GM23338 (cell line): ENCODE results near the gene AGPAT3. TPM values are rescaled to one million over a fixed set of nuclear protein-coding genes. Genes with fewer than 3 reads are reported as not detected.

Experiments used
- ATAC-seq: fragments of 200-7000 bp; cut with Tn5 transposase; 3 replicates; pipeline ENCODE4 v1.9.1; 2020
- DNase-seq: peaks from one replicate; pipeline ENCODE4 v3.0.0-alpha.2; 2015; ENCODE audit warnings: low spot score
- H2AFZ ChIP-seq: fragments of 200-600 bp; sonication (generic); 2 replicates; pipeline ENCODE4 v1.8.0; 2016; ENCODE audit warnings: antibody characterized with exemption, mild to moderate bottlenecking, moderate library complexity
- H3F3A ChIP-seq: fragments of 200-600 bp; sonication (generic); replicated peaks from 2 replicates; pipeline ENCODE4 v1.8.0; 2017; ENCODE audit warnings: antibody characterized with exemption, mixed run types, low read depth
- H3K27ac ChIP-seq: fragments of 200-600 bp; sonication (generic); 2 replicates; pipeline ENCODE4 v1.6.1; 2016; ENCODE audit warnings: low read depth
- H3K27me3 ChIP-seq: fragments of 200-600 bp; sonication (generic); 2 replicates; pipeline ENCODE4 v1.8.0; 2016; ENCODE audit warnings: mild to moderate bottlenecking, mixed run types, moderate library complexity; ENCODE audit not compliant: insufficient read depth
- H3K36me3 ChIP-seq: fragments of 200-600 bp; sonication (generic); 2 replicates; pipeline ENCODE4 v1.8.0; 2016; ENCODE audit warnings: mild to moderate bottlenecking; ENCODE audit not compliant: insufficient read depth
- H3K4me1 ChIP-seq: fragments of 200-600 bp; sonication (generic); 2 replicates; pipeline ENCODE4 v1.8.0; 2016; ENCODE audit warnings: mild to moderate bottlenecking, moderate library complexity; ENCODE audit not compliant: insufficient read depth
- H3K4me2 ChIP-seq: fragments of 200-600 bp; sonication (generic); 2 replicates; pipeline ENCODE4 v1.7.1; 2017; ENCODE audit warnings: mixed run types
- H3K4me3 ChIP-seq: fragments of 200-600 bp; sonication (generic); 2 replicates; pipeline ENCODE4 v1.6.1; 2016; ENCODE audit warnings: mixed run types
- H3K79me2 ChIP-seq: fragments of 200-600 bp; sonication (generic); replicated peaks from 2 replicates; pipeline ENCODE4 v1.8.0; 2017; ENCODE audit warnings: mild to moderate bottlenecking; ENCODE audit not compliant: insufficient read depth
- H3K9me2 ChIP-seq: fragments of 200-600 bp; sonication (generic); 2 replicates; pipeline ENCODE4 v1.8.0; 2017; ENCODE audit not compliant: insufficient read depth
- H4K20me1 ChIP-seq: fragments of 200-600 bp; sonication (generic); replicated peaks from 2 replicates; pipeline ENCODE4 v1.8.0; 2017; ENCODE audit warnings: mild to moderate bottlenecking; ENCODE audit not compliant: insufficient read depth
- H3K27ac Mint-ChIP-seq: 2 replicates; pipeline ENCODE4 v1.8.0; 2020; ENCODE audit warnings: inconsistent platforms, mild to moderate bottlenecking, moderate library complexity, mixed read lengths
- H3K27me3 Mint-ChIP-seq: 3 replicates; pipeline ENCODE4 v1.8.0; 2022; ENCODE audit warnings: low read depth, mild to moderate bottlenecking, moderate library complexity, mixed read lengths, inconsistent platforms; ENCODE audit not compliant: insufficient read depth, poor library complexity
- H3K36me3 Mint-ChIP-seq: 3 replicates; pipeline ENCODE4 v1.8.0; 2021; ENCODE audit warnings: low read depth, mild to moderate bottlenecking, inconsistent platforms, moderate library complexity, mixed read lengths
- H3K4me1 Mint-ChIP-seq: 3 replicates; pipeline ENCODE4 v1.8.0; 2020; ENCODE audit warnings: mild to moderate bottlenecking, inconsistent platforms, mixed read lengths
- H3K4me3 Mint-ChIP-seq: 3 replicates; pipeline ENCODE4 v1.8.0; 2021; ENCODE audit warnings: moderate library complexity, mild to moderate bottlenecking, inconsistent platforms, mixed read lengths
- H3K9me3 Mint-ChIP-seq: 3 replicates; pipeline ENCODE4 v1.8.0; 2020; ENCODE audit warnings: moderate library complexity, mild to moderate bottlenecking, inconsistent platforms, mixed read lengths
- CREB1 ChIP-seq: fragments of 250-450 bp; sonication (Bioruptor Pico); IDR thresholded peaks from 2 replicates; pipeline ENCODE4 v1.5.0; 2020; ENCODE audit warnings: low read depth, mild to moderate bottlenecking, moderate library complexity
- EZH2 ChIP-seq: fragments of 200-600 bp; sonication (generic); IDR thresholded peaks from one replicate; pipeline ENCODE4 v1.8.0; 2017; ENCODE audit warnings: antibody characterized with exemption, mild to moderate bottlenecking, low read depth; ENCODE audit not compliant: unreplicated experiment
- EZH2phosphoT487 ChIP-seq: fragments of 200-600 bp; sonication (generic); IDR thresholded peaks from one replicate; pipeline ENCODE4 v1.8.1; 2018; ENCODE audit warnings: antibody characterized with exemption; ENCODE audit not compliant: unreplicated experiment
- JUNB ChIP-seq: IDR thresholded peaks from one replicate; pipeline ENCODE4 v1.6.1; 2016; ENCODE audit warnings: antibody characterized with exemption; ENCODE audit not compliant: unreplicated experiment
- NANOG ChIP-seq: IDR thresholded peaks from 2 replicates; pipeline ENCODE4 v1.6.1; 2016; ENCODE audit warnings: antibody characterized with exemption, borderline replicate concordance
- REST ChIP-seq: IDR thresholded peaks from one replicate; pipeline ENCODE4 v1.6.1; 2018; ENCODE audit warnings: antibody characterized with exemption; ENCODE audit not compliant: unreplicated experiment
- STAT1 ChIP-seq: IDR thresholded peaks from one replicate; pipeline ENCODE4 v1.6.1; 2016; ENCODE audit warnings: antibody characterized with exemption; ENCODE audit not compliant: unreplicated experiment
- ZNF331 ChIP-seq: fragments of 250-450 bp; sonication (Bioruptor Pico); IDR thresholded peaks from 2 replicates; pipeline ENCODE4 v1.5.0; 2020; ENCODE audit warnings: low read depth, mild to moderate bottlenecking, moderate library complexity
- ZNF462 ChIP-seq: fragments of 250-450 bp; sonication (Bioruptor Pico); IDR thresholded peaks from 2 replicates; pipeline ENCODE4 v1.5.0; 2020; ENCODE audit warnings: mild to moderate bottlenecking, moderate library complexity
- polyA plus RNA-seq: library from polyadenylated mRNA; unstranded; fragments of >200 nt; fragmentation: Nextera tagmentation; extraction: Ambion mirVana; gene quantifications from 2 replicates; pipeline ENCODE4 v1.2.1, GENCODE V29; 2016
- total RNA-seq: library from RNA; depleted of rRNA; stranded (reverse); fragments of >200 nt; shearing (Covaris generic); gene quantifications from 2 replicates; pipeline ENCODE4 v1.2.3, GENCODE V29; 2014

The AGPAT3 gene
- total and polyA plus RNA-seq, 2 experiments from 2014 or later = 2.1 to 6.1 TPM

GRCh38 chr21:43988506-43989230, 123.6 kb downstream of the AGPAT3 start:
- Histone ChIP-seq H3K4me2 (no peak overlapping the region), H3K9me2 (no peaks in the 10 kb centered on the region), H4K20me1 (no peaks in the 10 kb centered on the region), H3K27me3 (no peaks in the 10 kb centered on the region), H3K27ac (no peak overlapping the region), H3F3A (peaks cover 10% of the 10 kb centered on the region; the same call in 1 of the 2 replicates), H3K79me2 (no peaks in the 10 kb centered on the region), H3K36me3 (no peaks in the 10 kb centered on the region), H3K4me1 (no peaks in the 10 kb centered on the region; the same call in 1 of the 2 replicates), H3K4me3 (no peak overlapping the region), H2AFZ (no peak overlapping the region)
- Mint-ChIP-seq H3K27ac (no peak overlapping the region), H3K27me3 (peaks cover 6% of the 10 kb centered on the region), H3K9me3 (no peaks in the 10 kb centered on the region), H3K4me1 (peaks cover 20% of the 10 kb centered on the region), H3K4me3 (no peak overlapping the region), H3K36me3 (no peaks in the 10 kb centered on the region)
- DNase-seq (no peak), ATAC-seq (no peak)
- TF ChIP-seq ZNF462 (CRISPR knock-in tag) (no peak), ZNF331 (no peak), JUNB (no peak), EZH2 (no peak), REST (no peak), STAT1 (no peak), EZH2phosphoT487 (no peak), CREB1 (CRISPR knock-in tag) (no peak), NANOG (no peak)
